Endometrial microvascular endothelial cells (primary cell): ENCODE measurements around the gene NCR3LG1. TPM values are rescaled to one million over a fixed set of nuclear protein-coding genes. Genes with fewer than 3 reads are reported as not detected.
"Not testable (repeated sequence)": the region's sequence is repeated elsewhere in the genome, so short reads cannot be mapped to it uniquely, and the experiment has no call there.

Experiments used
- in situ Hi-C: cut with HindIII; loops from 2 replicates; pipeline ENCODE4 v1.10.0; 2017; ENCODE audit warnings: low sequenced_read_pairs, low pct_unique_long_range_greater_than_20kb; ENCODE audit errors: inconsistent ontology term
- total RNA-seq: library from RNA; depleted of rRNA; stranded (reverse); fragments of >200 nt; gene quantifications from one replicate; pipeline ENCODE4 v1.2.3, GENCODE V29; 2015; ENCODE audit errors: inconsistent ontology term

NCR3LG1 gene
- total RNA-seq, 1 donor from 2014 or later: 4.6 TPM

DNA sequence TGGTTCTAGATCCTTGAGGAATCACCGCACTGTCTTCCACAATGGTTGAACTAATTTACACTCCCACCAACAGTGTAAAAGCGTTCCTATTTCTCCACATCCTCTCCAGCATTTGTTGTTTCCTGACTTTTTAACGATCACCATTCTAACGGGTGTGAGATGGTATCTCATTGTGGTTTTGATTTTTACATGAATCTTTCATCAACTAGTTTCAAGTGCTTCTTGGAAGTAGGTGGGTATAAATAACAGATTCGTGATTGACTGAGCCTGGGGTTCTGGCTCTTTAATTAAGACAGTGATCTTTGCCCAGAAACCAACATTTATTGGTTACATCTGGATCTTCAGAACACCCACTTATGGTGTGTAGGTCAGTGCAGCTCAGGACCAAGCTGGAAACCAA lies 74.6 kb downstream of the NCR3LG1 start:
- in situ Hi-C loops: not testable (repeated sequence)

Other genes starting within 250 kb of the NCR3LG1 start
- 100 TPM for gene PIK3C2A, start 143.8 kb upstream of the NCR3LG1 start, total RNA-seq
- gene NUCB2, start 75.1 kb upstream of the NCR3LG1 start, total RNA-seq: 42.5 TPM
- 1.0 TPM for gene KCNJ11, start 36.9 kb downstream of the NCR3LG1 start, total RNA-seq
- not detected for gene ABCC8, start 125.0 kb downstream of the NCR3LG1 start, total RNA-seq
- gene USH1C, start 192.6 kb downstream of the NCR3LG1 start, total RNA-seq: not detected
- gene OTOG, start 195.5 kb downstream of the NCR3LG1 start, total RNA-seq: not detected